HG02973 (cell line): ENCODE measurements around the gene PSORS1C1.

Experiments used
- ATAC-seq: cut with Tn5 transposase; IDR thresholded peaks from one replicate; pipeline ENCODE4 v1.9.1; 2021; ENCODE audit warnings: moderate library complexity; ENCODE audit not compliant: unreplicated experiment

The PSORS1C1 gene

DNA sequence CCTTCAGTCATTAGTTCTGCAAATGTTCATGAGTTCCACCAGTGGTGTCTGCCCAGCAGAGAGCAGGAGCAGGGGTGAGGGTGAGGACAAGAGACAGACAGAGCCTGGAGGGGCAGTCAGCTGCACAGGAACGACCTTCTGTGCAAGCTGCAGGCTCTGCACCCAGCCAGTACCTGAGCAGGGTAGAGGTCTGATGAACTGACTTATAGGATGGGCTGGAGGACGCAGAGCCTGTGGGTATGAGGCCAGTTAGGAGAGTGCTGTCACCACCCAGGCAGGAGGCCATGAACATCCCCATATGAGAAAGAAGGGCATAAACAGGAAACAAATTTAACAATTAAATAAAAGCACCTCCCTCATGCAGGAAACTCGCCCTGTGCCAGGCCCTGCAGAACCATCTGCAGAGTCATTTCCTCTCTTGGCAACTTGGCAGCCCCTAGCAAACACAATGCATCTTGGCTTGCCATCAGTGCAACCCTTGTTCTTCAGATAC, 20.2 kb upstream of the PSORS1C1 start:
- no peak for ATAC-seq

- ATAC-seq, result no peak
These were observed 18.4 kb upstream of the PSORS1C1 start for GRCh38 chr6:31096215-31096614.

GRCh38 chr6:31096656-31097055, 17.9 kb upstream of the PSORS1C1 start:
- ATAC-seq, result no peak

DNA sequence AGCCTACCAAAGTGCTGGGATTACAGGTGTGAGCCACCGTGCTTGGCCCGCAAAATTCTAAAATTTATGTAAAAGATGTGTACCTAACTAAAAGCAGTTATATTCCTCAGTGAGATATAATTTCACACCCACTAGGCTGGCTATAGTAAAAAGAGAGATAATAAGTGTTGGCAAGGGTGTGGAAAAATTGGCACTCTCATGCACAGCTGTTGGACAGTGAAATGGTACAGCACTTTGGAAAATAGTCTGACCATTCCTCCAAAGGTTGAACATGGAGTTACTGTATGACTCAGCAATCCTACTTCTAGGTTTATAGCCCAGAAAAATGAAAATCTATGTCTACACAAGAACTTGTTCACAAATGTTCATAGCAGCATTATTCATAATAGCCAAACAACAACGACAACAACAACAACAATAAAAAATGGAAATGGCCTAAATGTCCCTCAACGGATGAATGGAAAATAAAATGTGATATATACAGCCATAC, 16.1 kb upstream of the PSORS1C1 start:
- no peak for ATAC-seq

- no peak for ATAC-seq
These were observed 11.5 kb upstream of the PSORS1C1 start for GRCh38 chr6:31103136-31103535.

DNA sequence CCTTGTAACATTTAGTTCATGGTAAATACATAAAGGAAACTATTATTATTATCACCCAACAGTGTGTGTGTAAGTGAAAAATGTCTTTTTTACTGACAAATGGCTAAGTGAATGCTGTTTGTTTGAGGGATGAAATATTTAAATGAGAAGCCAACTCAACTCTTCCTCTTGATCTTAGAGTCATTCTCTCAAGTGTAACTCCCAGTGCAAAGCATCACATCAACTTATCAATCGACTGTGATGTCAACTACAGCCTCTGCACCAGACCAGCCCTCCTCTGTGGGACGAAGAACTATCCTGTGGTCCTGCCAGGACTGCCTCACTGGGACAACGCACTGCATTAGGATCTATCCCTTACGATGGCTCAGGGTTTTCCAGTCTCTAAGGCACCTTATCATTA, 7.5 kb upstream of the PSORS1C1 start:
- ATAC-seq, result no peak

- ATAC-seq, result no peak
These were observed 3.6 kb upstream of the PSORS1C1 start for GRCh38 chr6:31110825-31111582.

- ATAC-seq, result no peak
These were observed 2.9 kb upstream of the PSORS1C1 start for GRCh38 chr6:31111712-31112111.

GRCh38 chr6:31112478-31112877, 2.1 kb upstream of the PSORS1C1 start, which contains the start of gene C6orf15:
Gene C6orf15, minus strand, starts transcription at chr6:31112575. Its CDS starts 20 bp downstream, at chr6:31112555.
- ATAC-seq, result no peak

- ATAC-seq, result no peak
These were observed 599 bp upstream of the PSORS1C1 start for GRCh38 chr6:31113861-31114540.

DNA sequence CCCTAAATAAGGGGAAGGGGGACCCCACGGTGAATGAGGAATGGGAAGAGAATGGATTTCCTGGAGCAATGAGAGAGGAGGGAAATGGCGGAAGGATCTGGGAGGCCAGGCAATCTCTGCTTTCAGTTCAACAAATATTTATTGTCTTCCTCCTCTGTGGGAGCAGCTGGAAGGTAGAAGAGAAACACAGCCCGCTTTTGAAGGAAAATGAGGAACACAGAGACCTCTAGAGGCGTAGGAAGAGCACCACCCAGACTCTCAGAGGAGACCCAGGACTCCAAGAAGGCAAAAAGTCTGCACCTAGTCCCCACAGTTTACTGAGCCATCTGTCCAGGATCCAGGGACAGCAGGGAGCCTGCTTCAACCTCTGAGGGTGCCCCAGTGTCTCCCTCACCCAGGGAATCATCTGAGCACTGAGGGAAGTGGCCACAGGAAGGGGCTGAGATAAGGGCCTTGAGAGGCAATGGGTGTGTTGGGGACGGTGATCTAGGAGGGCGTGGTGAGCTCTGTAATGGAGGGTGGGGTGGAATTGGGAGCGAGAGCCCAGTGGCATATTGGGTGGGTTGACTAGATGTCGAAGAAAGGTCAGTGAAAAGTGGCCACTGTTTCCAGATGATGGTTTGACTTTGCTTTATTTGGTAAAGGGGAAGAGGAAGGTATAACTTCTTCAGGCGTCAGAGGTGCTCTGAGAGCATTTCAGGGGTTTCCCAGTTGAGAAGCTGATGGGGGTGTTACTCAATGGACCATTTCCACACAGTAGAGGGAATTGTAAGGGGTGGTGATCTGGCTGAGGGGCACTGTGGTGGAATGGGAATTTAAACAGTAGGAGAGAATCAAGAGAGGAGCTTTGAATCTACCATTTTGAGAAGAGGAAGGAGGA, 610 bp downstream of the PSORS1C1 start:
- no peak for ATAC-seq

DNA sequence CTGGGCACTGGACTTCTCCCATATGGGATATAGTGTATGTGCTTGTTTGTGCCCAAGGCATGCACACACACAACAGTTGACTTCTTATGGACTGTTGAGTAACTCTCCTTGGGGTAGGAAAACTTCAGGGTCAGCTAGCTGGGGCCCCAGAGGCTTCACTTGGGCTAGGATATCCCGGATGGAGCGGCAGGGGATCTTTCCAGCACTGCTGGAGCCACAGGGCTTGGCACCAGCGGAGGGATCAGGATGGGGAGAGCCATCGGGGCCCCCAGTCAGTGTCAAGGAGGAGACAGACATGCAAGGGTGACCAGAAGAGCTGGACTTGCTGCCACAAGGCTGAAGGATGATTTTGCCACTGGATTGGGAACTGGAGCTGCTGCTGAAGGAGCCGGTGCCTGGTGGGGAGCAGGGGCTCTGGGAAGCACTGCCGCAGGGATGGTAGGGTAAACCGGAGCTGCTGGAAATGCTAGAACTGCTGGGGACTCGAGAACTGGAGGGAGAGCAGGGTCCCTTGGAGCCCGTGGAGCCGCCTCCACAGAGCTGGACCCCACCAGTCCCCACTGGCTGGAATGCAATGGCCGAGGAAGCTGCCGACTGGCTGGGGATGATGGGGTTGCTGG, 1.5 kb downstream of the PSORS1C1 start:
- ATAC-seq, result no peak

DNA sequence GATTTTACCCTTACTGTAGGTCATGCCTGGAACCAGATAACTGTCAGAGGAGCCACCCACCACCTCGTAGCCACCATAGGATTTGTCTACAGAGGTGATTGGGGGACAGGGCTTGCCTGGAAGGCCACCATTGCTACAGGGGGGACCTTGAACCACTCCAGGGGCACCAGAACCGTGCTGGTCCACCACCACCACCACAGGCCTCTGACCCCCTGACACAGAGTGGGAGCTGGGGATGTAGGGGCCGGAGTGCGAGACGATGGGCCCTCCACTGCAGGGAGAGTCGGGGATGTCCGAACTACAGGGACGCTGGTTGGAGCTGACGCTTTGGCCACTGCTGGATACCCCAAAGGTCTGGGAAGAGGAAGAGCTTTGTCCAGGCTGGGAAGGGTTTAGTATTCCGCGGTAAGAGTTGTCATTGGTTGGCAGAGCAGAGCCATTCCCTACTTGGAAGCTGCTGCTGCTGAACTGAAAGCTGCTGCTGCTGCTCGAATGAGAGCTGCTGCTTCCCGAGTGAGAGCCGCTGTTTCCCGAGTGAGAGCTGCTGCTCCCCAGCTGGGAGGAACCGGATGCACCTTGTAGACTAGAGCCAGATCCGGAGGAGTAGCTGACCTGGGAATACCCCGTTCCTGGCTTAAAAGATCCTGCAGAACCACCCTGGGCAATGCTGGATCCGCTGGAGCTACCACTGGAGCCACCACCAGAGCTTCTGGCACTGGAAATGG, 2.2 kb downstream of the PSORS1C1 start:
- ATAC-seq, result no peak

DNA sequence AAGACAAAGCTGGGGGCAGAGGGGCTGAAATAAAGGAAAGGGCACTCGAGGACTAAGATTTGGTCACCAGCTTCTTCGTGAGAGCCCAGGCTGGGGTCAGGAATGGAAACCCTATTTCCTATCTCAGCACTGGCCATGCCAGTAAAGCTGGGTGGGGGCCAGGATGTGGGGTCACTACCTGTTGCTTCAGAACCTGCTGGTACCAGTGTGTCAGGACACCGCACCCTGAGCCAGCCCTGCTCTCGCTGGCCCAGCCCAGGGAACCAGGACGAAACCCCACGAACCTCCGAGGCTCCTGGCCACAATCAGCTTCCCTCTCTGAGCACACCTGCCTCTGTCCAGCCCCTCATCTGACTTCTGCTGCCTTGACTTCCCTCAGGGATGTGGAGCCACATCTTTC, 3.6 kb downstream of the PSORS1C1 start:
- ATAC-seq, result no peak

DNA sequence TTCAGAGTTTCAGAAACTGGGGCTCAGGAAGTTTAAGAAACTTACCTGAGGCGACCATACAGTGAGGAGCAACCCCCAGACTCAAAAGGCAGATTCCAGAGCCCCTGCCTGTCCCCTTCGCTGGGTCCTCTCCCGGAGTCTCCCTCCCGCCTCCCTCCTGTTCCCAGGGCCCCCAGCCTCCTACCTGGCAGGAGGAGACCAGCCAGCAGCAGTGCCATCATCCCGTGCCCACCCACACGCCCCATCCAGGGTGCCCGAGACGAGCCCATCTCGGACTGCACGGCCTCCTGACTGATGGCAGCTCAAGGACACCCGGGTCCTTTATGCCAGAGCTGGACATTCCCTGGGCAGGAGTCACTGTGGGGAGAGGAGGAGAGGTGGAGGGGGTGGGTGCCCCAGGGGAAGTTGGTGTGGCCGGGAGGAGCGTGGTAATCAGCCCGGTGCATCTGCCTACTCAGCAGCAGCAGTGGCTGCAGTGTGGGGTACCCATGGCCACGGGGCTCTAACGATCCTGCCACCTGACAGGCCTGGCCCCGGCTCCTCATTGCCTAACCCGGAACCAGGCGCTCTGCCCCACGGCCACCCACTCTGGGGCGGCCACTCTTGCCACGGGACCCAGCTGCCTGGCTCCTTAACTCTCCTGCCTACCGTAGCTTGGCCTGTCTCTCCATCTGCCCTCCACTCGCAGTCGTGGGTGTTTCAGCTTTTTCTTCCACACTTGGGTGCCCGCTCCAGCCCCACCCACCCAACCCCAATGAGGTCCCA, 5.7 kb downstream of the PSORS1C1 start, which contains the start of gene CDSN:
TSS of gene CDSN (minus strand) at position 296 of the 765 bp plus-strand sequence. CDS start at position 269, 27 bp downstream.
- no peak for ATAC-seq

GRCh38 chr6:31121131-31121790, 6.7 kb downstream of the PSORS1C1 start:
- ATAC-seq, result no peak

DNA sequence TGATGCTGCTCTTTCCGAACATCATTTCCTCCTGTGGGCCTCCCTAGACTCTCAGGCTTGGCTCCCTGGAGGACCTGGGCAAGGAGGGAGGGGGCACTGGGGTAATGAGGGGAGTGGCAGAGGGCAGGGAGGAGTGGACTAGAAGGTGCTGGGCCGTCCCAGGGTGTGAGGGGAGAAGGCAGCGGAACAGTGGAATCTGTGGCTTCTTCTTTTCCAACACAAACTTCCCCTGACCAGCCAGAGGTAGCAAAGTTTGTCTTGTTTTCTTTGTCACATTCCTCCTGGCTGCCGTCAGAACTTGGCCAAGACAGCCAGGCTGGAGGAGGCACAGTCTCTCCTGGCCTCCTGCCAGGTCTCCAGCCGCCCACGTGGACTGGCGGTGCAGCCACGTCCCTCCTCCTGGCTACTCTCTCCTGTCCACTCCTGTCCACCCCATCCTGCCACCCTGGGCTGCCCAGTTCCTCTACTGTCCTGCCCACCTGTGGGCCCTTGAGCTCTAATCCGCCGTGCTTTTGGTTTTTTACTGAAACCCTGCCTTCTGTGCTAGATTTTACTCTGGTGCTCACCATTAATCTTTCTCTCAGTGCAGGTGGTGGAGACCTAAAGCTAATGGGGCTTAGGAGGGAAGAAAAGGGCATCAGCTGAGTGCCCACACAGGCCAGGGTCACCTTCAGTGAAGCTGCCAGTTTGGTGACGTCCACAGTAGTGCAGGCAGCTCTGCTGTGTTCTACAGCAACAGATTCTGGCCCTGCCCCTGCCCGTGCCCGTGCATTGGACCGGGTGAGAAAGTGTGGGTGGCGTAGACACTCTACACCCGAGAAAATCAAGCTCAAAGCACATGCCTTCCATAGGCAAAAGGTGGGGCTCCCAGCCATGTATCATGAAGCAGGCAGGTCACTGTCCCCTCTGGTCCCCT, 8.4 kb downstream of the PSORS1C1 start:
- ATAC-seq, result no peak

GRCh38 chr6:31125162-31125561, 10.6 kb downstream of the PSORS1C1 start:
- no peak for ATAC-seq
